Lung (tissue), 12 donors: ENCODE data around the gene CDC45. TPM values are rescaled to one million over a fixed set of nuclear protein-coding genes. Genes with fewer than 3 reads are reported as not detected.

ENCODE experiments used
- ATAC-seq: fragments of 200-7000 bp; cut with Tn5 transposase; one replicate; pipeline ENCODE4 v1.9.1; 2020; ENCODE audit warnings: moderate number of reproducible peaks; ENCODE audit not compliant: insufficient read depth, low FRiP score
- DNase-seq, 3 donors: peaks; one replicate each; pipeline ENCODE4 v3.0.0-alpha.2; 2013 to 2017
- H3K27ac ChIP-seq, 2 donors: one replicate each; pipeline ENCODE4 v1.5.1; 2013; ENCODE audit warnings: mild to moderate bottlenecking in 2 of 2, moderate library complexity in 2 of 2, control low read depth in 1 of 2, inconsistent platforms in 1 of 2, low read depth in 1 of 2, low read length in 1 of 2
- H3K27me3 ChIP-seq, 3 donors: one replicate each; pipeline ENCODE4 v1.5.1; 2013; ENCODE audit warnings: low read length in 2 of 3; ENCODE audit not compliant: control insufficient read depth in 3 of 3, insufficient read depth in 3 of 3
- H3K36me3 ChIP-seq, 4 donors: one replicate each; pipeline ENCODE4 v1.5.1; 2013; ENCODE audit warnings: low read length in 4 of 4, mild to moderate bottlenecking in 1 of 4, moderate library complexity in 1 of 4; ENCODE audit not compliant: control insufficient read depth in 4 of 4, insufficient read depth in 4 of 4
- H3K4me1 ChIP-seq, 5 donors: one replicate each; pipeline ENCODE4 v1.5.1; 2013; ENCODE audit warnings: low read length in 5 of 5, mild to moderate bottlenecking in 2 of 5, moderate library complexity in 1 of 5; ENCODE audit not compliant: control insufficient read depth in 5 of 5, insufficient read depth in 5 of 5
- H3K4me3 ChIP-seq: one replicate; pipeline ENCODE4 v1.5.1; 2013; ENCODE audit warnings: mild to moderate bottlenecking, control low read depth, moderate library complexity
- H3K9ac ChIP-seq, 2 donors: one replicate each; pipeline ENCODE4 v1.5.1; 2013; ENCODE audit warnings: low read length in 2 of 2, control low read depth in 1 of 2; ENCODE audit not compliant: insufficient read depth in 1 of 2
- H3K9me3 ChIP-seq, 4 donors: one replicate each; pipeline ENCODE4 v1.5.1; 2013; ENCODE audit warnings: low read length in 3 of 4, mild to moderate bottlenecking in 1 of 4, moderate library complexity in 1 of 4; ENCODE audit not compliant: control insufficient read depth in 4 of 4, insufficient read depth in 3 of 4
- CTCF ChIP-seq: IDR thresholded peaks from 2 replicates; pipeline ENCODE4 v1.5.1; 2012; ENCODE audit warnings: mild to moderate bottlenecking; ENCODE audit errors: control extremely low read depth, extremely low read depth
- WGBS, 2 donors: extraction: QIAGEN DNeasy Blood & Tissue Kit; methylation state at CpG; one replicate each; pipeline ENCODE4 v1.1.7; 2013; 5-methylcytosine and 5-hydroxymethylcytosine counted together
- polyA plus RNA-seq, 2 donors: library from polyadenylated mRNA; stranded (reverse); fragments of 200-250 nt; gene quantifications; one replicate each; pipeline ENCODE4 v1.2.1, GENCODE V29; 2013
- total RNA-seq, 2 donors: library from RNA; depleted of rRNA in 1 of 2; stranded (reverse); fragments of >200 nt in 1 of 2; gene quantifications; one replicate each; pipeline ENCODE4 v1.2.1, GENCODE V29; 2014 to 2021
- donor health status: control.
- donor health status: control.
- donor health status: Bipolar disorder and iron deficiency.
- donor health status: healthy.
- donor health status: DM: yes; HTN: yes; CAD: no.

CDC45 gene
- total and polyA plus RNA-seq, 4 donors: 2.1 to 6.8 (median 3.1) TPM

GRCh38 chr22:19488285-19488684 is 8.6 kb downstream of the CDC45 start:
- no peak for TF ChIP-seq CTCF
- Histone ChIP-seq H3K4me3 (no peak overlapping the region), H3K36me3 (no peaks in the 10 kb centered on the region), H3K27me3 (no peaks in the 10 kb centered on the region), H3K4me1 (no peaks in the 10 kb centered on the region), H3K9me3 (no peaks in the 10 kb centered on the region), H3K27ac (no peak overlapping the region), H3K9ac (no peak overlapping the region)
- ATAC-seq (no peak), DNase-seq (no peak)
- WGBS, 2 donors: 93 to 97% methylated on average over 2 of the region's 2 CpGs

- 93 to 94% methylated on average over 7 of the region's 7 CpGs for WGBS, 2 donors
- peak in 2 of 3 donors; percentile 45 to 55 for DNase-seq
- Histone ChIP-seq H3K9me3 (no peaks in the 10 kb centered on the region), H3K27ac (no peak overlapping the region), H3K4me1 (no peaks in the 10 kb centered on the region), H3K9ac (no peak overlapping the region), H3K27me3 (no peaks in the 10 kb centered on the region), H3K36me3 (no peaks in the 10 kb centered on the region), H3K4me3 (no peak overlapping the region)
- TF ChIP-seq CTCF: no peak
- no peak for ATAC-seq
Measured at GRCh38 chr22:19488884-19489843, 9.4 kb downstream of the CDC45 start.

GRCh38 chr22:19490628-19491230 is 11.0 kb downstream of the CDC45 start:
- ATAC-seq (no peak), DNase-seq (no peak)
- Histone ChIP-seq H3K36me3 (no peaks in the 10 kb centered on the region), H3K9me3 (no peaks in the 10 kb centered on the region), H3K4me1 (no peaks in the 10 kb centered on the region), H3K9ac (no peak overlapping the region), H3K27ac (no peak overlapping the region), H3K4me3 (no peak overlapping the region), H3K27me3 (no peaks in the 10 kb centered on the region)
- no peak for TF ChIP-seq CTCF
- 96 to 97% methylated on average over 5 of the region's 5 CpGs for WGBS, 2 donors
